ENCODE results near the gene ZBED6. TPM values are rescaled to one million over a fixed set of nuclear protein-coding genes. Genes with fewer than 3 reads are reported as not detected.
A peak's percentile ranks its signal among the peaks of the same experiment; 100 is the strongest.
"Not testable (repeated sequence)": the region's sequence is repeated elsewhere in the genome, so short reads cannot be mapped to it uniquely, and the experiment has no call there.

The ZBED6 gene
- total and polyA plus RNA-seq, 3 experiments from 2014 or later = 0.25 to 13.8 (median 13.5) TPM

DNA sequence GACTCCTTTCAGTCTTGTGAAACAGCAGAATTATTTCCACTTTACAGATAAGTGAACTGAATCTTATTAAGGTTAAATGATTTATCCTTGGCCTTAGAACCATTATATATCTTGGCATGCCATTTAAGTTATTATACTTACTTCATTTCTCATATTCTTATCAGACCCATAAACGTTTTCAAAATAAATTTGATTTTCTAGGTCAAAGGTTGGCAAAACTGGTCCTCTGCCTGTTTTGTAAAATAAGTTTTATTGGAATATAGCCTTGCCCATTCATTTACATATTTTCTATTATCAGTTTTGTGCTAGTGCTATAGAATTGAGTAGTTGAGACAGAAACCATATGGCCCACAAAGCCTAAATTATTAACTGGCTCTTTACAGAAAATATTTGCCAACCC, 33.1 kb downstream of the ZBED6 start:
- Mint-ChIP-seq H3K36me3 (peaks cover 0 to 77% (median 10%) of the 10 kb centered on the region in 3 donors), H3K4me1 (peaks cover 11 to 30% (median 22%) of the 10 kb centered on the region in 3 donors), H3K9me3 (no peaks in the 10 kb centered on the region), H3K27me3 (no peaks in the 10 kb centered on the region), H3K4me3 (no peak overlapping the region), H3K27ac (no peak overlapping the region)
- CTCF ChIA-PET = no interaction called here
- no peak overlapping the region for H3K4me3 ChIP-seq (ENCODE audit: low read length)
- peaks cover 41% of the 10 kb centered on the region for H3K36me3 ChIP-seq (ENCODE audit: insufficient read depth, low read length)
- no peak overlapping the region for H3K27ac ChIP-seq (ENCODE audit: low read depth, low read length)
- H3K27me3 ChIP-seq (ENCODE audit: insufficient read depth, low read length, poor library complexity, severe bottlenecking) = no peaks in the 10 kb centered on the region
- no peaks in the 10 kb centered on the region for H3K4me1 ChIP-seq (ENCODE audit: insufficient read depth, low read length)
- POLR2A ChIA-PET = no interaction called here
- no peaks in the 10 kb centered on the region for H3K9me3 ChIP-seq (ENCODE audit: low read length)
- no peak for DNase-seq

DNA sequence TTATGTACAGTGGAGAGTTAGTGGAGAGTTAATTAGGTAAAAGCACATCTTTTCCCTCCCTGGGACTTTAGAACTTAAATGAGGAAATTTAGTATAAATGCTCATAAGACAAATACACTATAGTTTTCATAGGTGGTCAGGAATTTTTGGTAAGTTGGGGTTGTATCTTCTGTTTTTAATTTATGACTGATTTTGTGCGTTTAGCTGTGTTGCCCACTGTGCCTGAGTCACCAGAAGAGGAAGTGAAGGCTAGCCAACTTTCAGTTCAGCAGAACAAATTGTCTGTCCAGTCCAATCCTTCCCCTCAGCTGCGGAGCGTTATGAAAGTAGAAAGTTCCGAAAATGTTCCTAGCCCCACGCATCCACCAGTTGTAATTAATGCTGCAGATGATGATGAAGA, 33.8 kb downstream of the ZBED6 start:
- peaks cover 47% of the 10 kb centered on the region for H3K36me3 ChIP-seq (ENCODE audit: insufficient read depth, low read length)
- peaks cover 11 to 24% (median 17%) of the 10 kb centered on the region in 3 donors for H3K4me1 Mint-ChIP-seq
- POLR2A ChIA-PET; H3K9me3 Mint-ChIP-seq; H3K27me3 Mint-ChIP-seq; H3K4me3 Mint-ChIP-seq; H3K27me3 ChIP-seq (ENCODE audit: insufficient read depth, low read length, poor library complexity, severe bottlenecking); CTCF ChIA-PET; H3K9me3 ChIP-seq (ENCODE audit: low read length); H3K27ac ChIP-seq (ENCODE audit: low read depth, low read length); H3K4me1 ChIP-seq (ENCODE audit: insufficient read depth, low read length); H3K4me3 ChIP-seq (ENCODE audit: low read length); DNase-seq: not testable (repeated sequence)
- peak overlapping the region in 2 of 8 donors; percentile 56 to 66 for H3K27ac Mint-ChIP-seq
- H3K36me3 Mint-ChIP-seq = peaks cover 4 to 79% (median 15%) of the 10 kb centered on the region in 3 donors

- Histone ChIP-seq H3K27me3 (ENCODE audit: insufficient read depth, low read length, poor library complexity, severe bottlenecking) (no peaks in the 10 kb centered on the region), H3K4me3 (ENCODE audit: low read length) (no peak overlapping the region), H3K36me3 (ENCODE audit: insufficient read depth, low read length) (peaks cover 61% of the 10 kb centered on the region), H3K27ac (ENCODE audit: low read depth, low read length) (no peak overlapping the region), H3K4me1 (ENCODE audit: insufficient read depth, low read length) (no peaks in the 10 kb centered on the region), H3K9me3 (ENCODE audit: low read length) (no peaks in the 10 kb centered on the region)
- no peak for DNase-seq
- ChIA-PET CTCF (no interaction called here), POLR2A (no interaction called here)
- peaks cover 4 to 85% (median 17%) of the 10 kb centered on the region in 3 donors for H3K36me3 Mint-ChIP-seq
- no peaks in the 10 kb centered on the region for H3K4me1 Mint-ChIP-seq
- no peak overlapping the region for H3K4me3 Mint-ChIP-seq
- peak overlapping the region in 2 of 8 donors; percentile 51 to 71 for H3K27ac Mint-ChIP-seq
- no peaks in the 10 kb centered on the region for H3K9me3 Mint-ChIP-seq
- H3K27me3 Mint-ChIP-seq = no peaks in the 10 kb centered on the region
These were observed 40.1 kb downstream of the ZBED6 start for GRCh38 chr1:203835476-203835875.

GRCh38 chr1:203839081-203839480, 43.7 kb downstream of the ZBED6 start:
- Histone ChIP-seq H3K4me3 (ENCODE audit: low read length) (no peak overlapping the region), H3K27ac (ENCODE audit: low read depth, low read length) (no peak overlapping the region), H3K4me1 (ENCODE audit: insufficient read depth, low read length) (no peaks in the 10 kb centered on the region), H3K27me3 (ENCODE audit: insufficient read depth, low read length, poor library complexity, severe bottlenecking) (no peaks in the 10 kb centered on the region), H3K9me3 (ENCODE audit: low read length) (no peaks in the 10 kb centered on the region), H3K36me3 (ENCODE audit: insufficient read depth, low read length) (peaks cover 42% of the 10 kb centered on the region)
- CTCF ChIA-PET = interaction anchor here (0.6 kb wide), 1 partner anchor 28 kb away, joined by 3 read pairs; no protein-coding TSS in a partner anchor
- peak overlapping the region in 4 of 8 donors; percentile 14 to 78 (median 63) for H3K27ac Mint-ChIP-seq
- H3K27me3 Mint-ChIP-seq = no peaks in the 10 kb centered on the region
- no peak for DNase-seq
- POLR2A ChIA-PET = no interaction called here
- H3K9me3 Mint-ChIP-seq = no peaks in the 10 kb centered on the region
- H3K4me3 Mint-ChIP-seq = no peak overlapping the region
- no peaks in the 10 kb centered on the region for H3K4me1 Mint-ChIP-seq
- peaks cover 4 to 84% (median 20%) of the 10 kb centered on the region in 3 donors for H3K36me3 Mint-ChIP-seq

DNA sequence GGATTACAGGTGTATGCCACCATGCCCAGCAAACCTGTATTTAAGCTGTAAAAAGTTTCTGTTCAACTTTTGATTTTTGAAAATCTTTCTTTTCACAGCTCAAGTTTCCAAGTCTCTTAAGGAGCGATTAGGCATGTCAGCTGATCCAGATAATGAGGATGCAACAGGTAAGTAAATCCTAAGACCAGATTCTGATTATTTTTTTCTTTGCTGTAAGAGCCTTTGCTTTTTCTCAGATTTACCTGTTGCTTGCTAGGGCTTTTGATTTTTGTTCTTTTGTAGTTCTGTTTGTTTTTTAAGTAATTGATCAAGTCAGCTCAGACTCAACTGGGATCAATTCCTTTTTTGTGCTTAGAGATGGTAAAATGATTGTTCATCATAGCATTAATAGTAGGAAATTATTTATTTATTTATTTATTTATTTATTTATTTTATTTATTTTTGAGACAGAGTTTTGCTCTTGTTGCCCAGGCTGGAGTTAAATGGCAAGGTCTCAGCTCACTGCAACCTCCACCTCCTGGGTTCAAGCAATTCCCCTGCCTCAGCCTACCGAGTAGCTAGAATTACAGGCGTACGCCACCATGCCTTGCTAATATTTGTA, 44.9 kb downstream of the ZBED6 start:
- Mint-ChIP-seq H3K36me3 (peaks cover 4 to 82% (median 19%) of the 10 kb centered on the region in 3 donors), H3K4me3 (no peak overlapping the region), H3K4me1 (no peaks in the 10 kb centered on the region), H3K27me3 (no peaks in the 10 kb centered on the region), H3K27ac (no peak overlapping the region), H3K9me3 (no peaks in the 10 kb centered on the region)
- no peak for DNase-seq
- POLR2A ChIA-PET = no interaction called here
- no peak overlapping the region for H3K4me3 ChIP-seq (ENCODE audit: low read length)
- CTCF ChIA-PET = no interaction called here
- H3K36me3 ChIP-seq (ENCODE audit: insufficient read depth, low read length) = peaks cover 35% of the 10 kb centered on the region
- no peak overlapping the region for H3K27ac ChIP-seq (ENCODE audit: low read depth, low read length)
- no peaks in the 10 kb centered on the region for H3K4me1 ChIP-seq (ENCODE audit: insufficient read depth, low read length)
- H3K27me3 ChIP-seq (ENCODE audit: insufficient read depth, low read length, poor library complexity, severe bottlenecking) = no peaks in the 10 kb centered on the region
- H3K9me3 ChIP-seq (ENCODE audit: low read length) = no peaks in the 10 kb centered on the region

GRCh38 chr1:203842559-203842876, 47.1 kb downstream of the ZBED6 start:
- Histone ChIP-seq H3K27ac (ENCODE audit: low read depth, low read length) (no peak overlapping the region), H3K9me3 (ENCODE audit: low read length) (no peaks in the 10 kb centered on the region), H3K36me3 (ENCODE audit: insufficient read depth, low read length) (peaks cover 33% of the 10 kb centered on the region), H3K4me1 (ENCODE audit: insufficient read depth, low read length) (no peaks in the 10 kb centered on the region), H3K4me3 (ENCODE audit: low read length) (no peak overlapping the region), H3K27me3 (ENCODE audit: insufficient read depth, low read length, poor library complexity, severe bottlenecking) (no peaks in the 10 kb centered on the region)
- POLR2A ChIA-PET = no interaction called here
- Mint-ChIP-seq H3K36me3 (peaks cover 4 to 83% (median 23%) of the 10 kb centered on the region in 3 donors), H3K9me3 (no peaks in the 10 kb centered on the region), H3K4me1 (no peaks in the 10 kb centered on the region), H3K27ac (no peak overlapping the region), H3K27me3 (no peaks in the 10 kb centered on the region), H3K4me3 (no peak overlapping the region)
- CTCF ChIA-PET = no interaction called here
- no peak for DNase-seq

DNA sequence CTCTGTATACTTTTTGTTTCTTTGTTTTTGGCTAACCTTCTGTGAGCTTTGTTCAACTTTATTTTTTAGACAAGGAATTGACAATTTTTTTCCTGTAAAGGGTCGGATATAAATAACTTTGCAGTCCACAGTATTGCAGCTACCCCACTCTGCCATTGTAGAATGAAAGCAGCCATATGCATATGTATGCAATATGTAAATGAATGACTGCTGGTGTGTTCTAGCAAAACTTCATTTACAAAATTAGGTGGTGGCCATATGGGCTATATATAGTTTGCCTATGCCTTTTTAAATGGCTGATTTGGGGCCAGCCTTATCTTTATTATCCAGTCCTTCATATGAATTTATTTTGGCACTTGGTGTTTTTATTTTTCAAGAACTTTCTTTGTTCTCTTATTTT, 48.0 kb downstream of the ZBED6 start:
- Histone ChIP-seq H3K27me3 (ENCODE audit: insufficient read depth, low read length, poor library complexity, severe bottlenecking) (no peaks in the 10 kb centered on the region), H3K9me3 (ENCODE audit: low read length) (no peaks in the 10 kb centered on the region), H3K36me3 (ENCODE audit: insufficient read depth, low read length) (peaks cover 27% of the 10 kb centered on the region), H3K4me3 (ENCODE audit: low read length) (no peak overlapping the region), H3K27ac (ENCODE audit: low read depth, low read length) (no peak overlapping the region), H3K4me1 (ENCODE audit: insufficient read depth, low read length) (no peaks in the 10 kb centered on the region)
- Mint-ChIP-seq H3K36me3 (peaks cover 4 to 82% (median 16%) of the 10 kb centered on the region in 3 donors), H3K4me1 (no peaks in the 10 kb centered on the region), H3K27me3 (no peaks in the 10 kb centered on the region), H3K27ac (peak overlapping the region in 4 of 8 donors; percentile 5 to 47 (median 27)), H3K4me3 (no peak overlapping the region), H3K9me3 (no peaks in the 10 kb centered on the region)
- ChIA-PET POLR2A (interaction anchor here (0.5 kb wide), 1 partner anchor 18 kb away, joined by 4 read pairs; no protein-coding TSS in a partner anchor), CTCF (no interaction called here)
- no peak for DNase-seq

All from CD8-positive, alpha-beta memory T cell (primary cell).